Measurements from ENCODE around the gene GRIA1.
"Not testable (repeated sequence)": the region's sequence is repeated elsewhere in the genome, so short reads cannot be mapped to it uniquely, and the experiment has no call there.

GRIA1 gene

GRCh38 chr5:153719324-153719723 is 228.9 kb downstream of the GRIA1 start:
- DNase-seq (ENCODE audit: low spot score): no peak

- DNase-seq (ENCODE audit: low spot score): not testable (repeated sequence)
Measured at GRCh38 chr5:153723022-153723610, 232.6 kb downstream of the GRIA1 start.

- DNase-seq (ENCODE audit: low spot score): no peak
Measured at GRCh38 chr5:153742060-153742459, 251.6 kb downstream of the GRIA1 start.

GRCh38 chr5:153744751-153745150 is 254.3 kb downstream of the GRIA1 start:
- DNase-seq (ENCODE audit: low spot score): no peak

- DNase-seq (ENCODE audit: low spot score): no peak
Measured at GRCh38 chr5:153745778-153746395, 255.4 kb downstream of the GRIA1 start.

GRCh38 chr5:153746440-153746839 is 256.0 kb downstream of the GRIA1 start:
- DNase-seq (ENCODE audit: low spot score): no peak

GRCh38 chr5:153748823-153749222 is 258.4 kb downstream of the GRIA1 start:
- DNase-seq (ENCODE audit: low spot score): no peak

- no peak for DNase-seq (ENCODE audit: low spot score)
Measured at GRCh38 chr5:153749960-153750359, 259.5 kb downstream of the GRIA1 start.

GRCh38 chr5:153751251-153751650 is 260.8 kb downstream of the GRIA1 start:
- DNase-seq (ENCODE audit: low spot score): no peak

- DNase-seq (ENCODE audit: low spot score): no peak
Measured at GRCh38 chr5:153752890-153753289, 262.4 kb downstream of the GRIA1 start.

GRCh38 chr5:153753645-153754432 is 263.4 kb downstream of the GRIA1 start:
- no peak for DNase-seq (ENCODE audit: low spot score)

- no peak for DNase-seq (ENCODE audit: low spot score)
Measured at GRCh38 chr5:153755913-153756500, 265.5 kb downstream of the GRIA1 start.

- no peak for DNase-seq (ENCODE audit: low spot score)
Measured at GRCh38 chr5:153756540-153756939, 266.1 kb downstream of the GRIA1 start.

GRCh38 chr5:153765987-153766386 is 275.5 kb downstream of the GRIA1 start:
- no peak for DNase-seq (ENCODE audit: low spot score)

GRCh38 chr5:153767221-153768188 is 277.0 kb downstream of the GRIA1 start:
- no peak for DNase-seq (ENCODE audit: low spot score)

- no peak for DNase-seq (ENCODE audit: low spot score)
Measured at GRCh38 chr5:153770066-153770465, 279.6 kb downstream of the GRIA1 start.

GRCh38 chr5:153774686-153775085 is 284.2 kb downstream of the GRIA1 start:
- no peak for DNase-seq (ENCODE audit: low spot score)

GRCh38 chr5:153775923-153776322 is 285.5 kb downstream of the GRIA1 start:
- DNase-seq (ENCODE audit: low spot score): no peak

GRCh38 chr5:153777681-153778581 is 287.5 kb downstream of the GRIA1 start:
- DNase-seq (ENCODE audit: low spot score): no peak

- no peak for DNase-seq (ENCODE audit: low spot score)
Measured at GRCh38 chr5:153779836-153780235, 289.4 kb downstream of the GRIA1 start.
